Spinal cord (tissue), 4 donors: ENCODE results near the gene NEMF. TPM values are rescaled to one million over a fixed set of nuclear protein-coding genes. Genes with fewer than 3 reads are reported as not detected.

Source experiments
- polyA plus RNA-seq, 2 donors: library from polyadenylated mRNA; unstranded; fragments of 120-200 nt; gene quantifications; one replicate each; pipeline ENCODE4 v1.2.1, GENCODE V29; 2013; ENCODE audit not compliant: insufficient read length in 2 of 2
- small RNA-seq: library from RNA; depleted of rRNA; stranded (forward); fragments of <200 nt; gene quantifications from one replicate; pipeline ENCODE3, GENCODE V24; 2014; ENCODE audit warnings: low replicate concordance
- total RNA-seq, 2 donors: library from RNA; depleted of rRNA in 1 of 2; stranded (reverse); fragments of 120-200 nt in 1 of 2; fragments of >200 nt in 1 of 2; gene quantifications; one replicate each; pipeline versions ENCODE4 v1.2.3 to v1.2.4, GENCODE V29; 2013 to 2014

The NEMF gene
- total and polyA plus RNA-seq, 4 donors = 54.5 to 111 (median 84.1) TPM

Small RNA genes within 50 kb of the gene (small RNA-seq; reads per million reads assigned to genes)
- gene RF00019 (not detected), gene RN7SL2 (212 reads per million, percentile 98 among the genes with 10 or more reads in this experiment), gene RN7SL3 (7.4 reads per million, percentile 95 among the genes with 10 or more reads in this experiment), gene RNU6-189P (not detected), gene RNU6-539P (not detected)

Other genes starting within 250 kb of the NEMF start
- 100 to 1,000 TPM in 1 of 2 donors, 10 to 100 TPM in 1; 77.6 to 249 TPM for gene RPL36AL, start 232.2 kb downstream of the NEMF start, total RNA-seq
- 100 to 1,000 TPM; 136 to 153 TPM for gene RPL36AL, start 232.2 kb downstream of the NEMF start, polyA plus RNA-seq
- 10 to 100 TPM; 36.5 to 39.1 TPM for gene MGAT2, start 232.0 kb downstream of the NEMF start, total RNA-seq
- gene MGAT2, start 232.0 kb downstream of the NEMF start, polyA plus RNA-seq = 10 to 100 TPM; 17.3 to 27.7 TPM
- 10 to 100 TPM in 1 of 2 donors, 1 to 10 TPM in 1; 9.0 to 12.2 TPM for gene DNAAF2, start 217.5 kb downstream of the NEMF start, total RNA-seq
- 10 to 100 TPM; 13.3 to 13.6 TPM for gene DNAAF2, start 217.5 kb downstream of the NEMF start, polyA plus RNA-seq
- gene POLE2, start 164.6 kb downstream of the NEMF start, total RNA-seq = 10 to 100 TPM; 10.6 to 20.1 TPM
- gene POLE2, start 164.6 kb downstream of the NEMF start, polyA plus RNA-seq = 10 to 100 TPM in 1 of 2 donors, 1 to 10 TPM in 1; 8.3 to 14.8 TPM
- 10 to 100 TPM; 13.4 to 14.9 TPM for gene KLHDC1, start 159.7 kb downstream of the NEMF start, total RNA-seq
- 1 to 10 TPM; 4.7 to 7.9 TPM for gene KLHDC1, start 159.7 kb downstream of the NEMF start, polyA plus RNA-seq
- 100 to 1,000 TPM in 1 of 2 donors, 10 to 100 TPM in 1; 96.3 to 116 TPM for gene KLHDC2, start 84.6 kb downstream of the NEMF start, total RNA-seq
- 10 to 100 TPM; 88.9 to 96.1 TPM for gene KLHDC2, start 84.6 kb downstream of the NEMF start, polyA plus RNA-seq
- gene ARF6, start 40.3 kb upstream of the NEMF start, total RNA-seq = 10 to 100 TPM; 23.7 to 35.2 TPM
- 10 to 100 TPM; 36.9 to 43.9 TPM for gene ARF6, start 40.3 kb upstream of the NEMF start, polyA plus RNA-seq